ENCODE measurements around the gene ATF4. TPM values are rescaled to one million over a fixed set of nuclear protein-coding genes. Genes with fewer than 3 reads are reported as not detected.

Gene ATF4
- total RNA-seq, 6 donors from 2014 or later = 255 to 402 (median 364) TPM

- no peak for TF ChIP-seq EP300 (IDR thresholded peaks at IDR 0.05)
- no peak for TF ChIP-seq POLR2A (IDR thresholded peaks at IDR 0.05)
- TF ChIP-seq POLR2AphosphoS5 (IDR thresholded peaks at IDR 0.05) = no peak
- TF ChIP-seq, protein P1, sequence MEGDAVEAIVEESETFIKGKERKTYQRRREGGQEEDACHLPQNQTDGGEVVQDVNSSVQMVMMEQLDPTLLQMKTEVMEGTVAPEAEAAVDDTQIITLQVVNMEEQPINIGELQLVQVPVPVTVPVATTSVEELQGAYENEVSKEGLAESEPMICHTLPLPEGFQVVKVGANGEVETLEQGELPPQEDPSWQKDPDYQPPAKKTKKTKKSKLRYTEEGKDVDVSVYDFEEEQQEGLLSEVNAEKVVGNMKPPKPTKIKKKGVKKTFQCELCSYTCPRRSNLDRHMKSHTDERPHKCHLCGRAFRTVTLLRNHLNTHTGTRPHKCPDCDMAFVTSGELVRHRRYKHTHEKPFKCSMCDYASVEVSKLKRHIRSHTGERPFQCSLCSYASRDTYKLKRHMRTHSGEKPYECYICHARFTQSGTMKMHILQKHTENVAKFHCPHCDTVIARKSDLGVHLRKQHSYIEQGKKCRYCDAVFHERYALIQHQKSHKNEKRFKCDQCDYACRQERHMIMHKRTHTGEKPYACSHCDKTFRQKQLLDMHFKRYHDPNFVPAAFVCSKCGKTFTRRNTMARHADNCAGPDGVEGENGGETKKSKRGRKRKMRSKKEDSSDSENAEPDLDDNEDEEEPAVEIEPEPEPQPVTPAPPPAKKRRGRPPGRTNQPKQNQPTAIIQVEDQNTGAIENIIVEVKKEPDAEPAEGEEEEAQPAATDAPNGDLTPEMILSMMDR (IDR thresholded peaks at IDR 0.05) = no peak
- Histone ChIP-seq H3K4me3 (no peak overlapping the region), H3K9me3 (no peaks in the 10 kb centered on the region), H3K36me3 (peaks cover 29 to 78% (median 57%) of the 10 kb centered on the region in 4 donors), H3K27ac (no peak overlapping the region), H3K27me3 (no peaks in the 10 kb centered on the region), H3K4me1 (peaks cover 4 to 6% (median 5%) of the 10 kb centered on the region in 4 donors)
- ATAC-seq (ENCODE audit: low FRiP score in 2 of 2) (no peak), DNase-seq (no peak)
- WGBS, 2 donors = 82% methylated on average over 17 of the region's 18 CpGs; no CpG with 5 or more reads in 1 of the 2 donors
Measured at GRCh38 chr22:39513791-39514190, 6.6 kb upstream of the ATF4 start.

DNA sequence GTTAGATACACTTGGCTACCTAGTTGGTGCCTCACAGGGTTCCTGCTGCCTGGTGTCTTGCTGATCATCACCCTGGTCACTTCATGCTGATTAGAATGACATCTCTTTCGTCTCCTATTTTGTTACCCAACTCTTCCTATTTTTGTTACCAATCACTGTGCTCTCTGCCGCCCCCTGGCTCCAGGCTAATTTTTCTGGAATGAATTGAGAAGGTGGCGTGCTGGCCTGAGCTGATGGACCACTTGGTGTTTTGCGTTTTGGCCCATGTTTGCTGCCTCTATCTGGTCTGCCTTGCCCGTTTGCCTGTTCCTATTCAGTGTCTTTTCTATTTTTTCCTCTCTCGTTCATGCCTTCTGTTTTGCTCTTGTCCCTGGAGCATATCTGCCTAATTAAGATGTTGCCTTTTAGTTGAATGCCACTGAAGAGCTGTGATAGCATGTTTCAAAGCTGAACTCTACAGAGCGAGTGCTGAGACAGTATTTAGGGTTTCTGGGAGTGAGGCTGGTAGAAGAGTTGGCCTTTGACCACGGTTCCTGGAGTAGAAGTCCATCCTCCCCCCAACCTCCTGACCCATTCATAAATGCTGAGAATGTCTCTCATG is 5.9 kb upstream of the ATF4 start:
- H3K27me3 ChIP-seq = no peaks in the 10 kb centered on the region
- ATAC-seq (ENCODE audit: low FRiP score in 2 of 2) = peak in 1 of 2 donors; percentile 58
- H3K9me3 ChIP-seq = no peaks in the 10 kb centered on the region
- no peak overlapping the region for H3K4me3 ChIP-seq
- no peak for DNase-seq
- WGBS, 2 donors = 46 to 49% methylated on average over 8 of the region's 8 CpGs
- H3K27ac ChIP-seq = no peak overlapping the region
- TF ChIP-seq POLR2A (IDR thresholded peaks at IDR 0.05) (no peak), EP300 (IDR thresholded peaks at IDR 0.05) (no peak)
- TF ChIP-seq, protein P1 (IDR thresholded peaks at IDR 0.05) = peak; percentile 52 to 64 (median 57)
- H3K4me1 ChIP-seq = peaks cover 9 to 12% (median 11%) of the 10 kb centered on the region in 4 donors
- H3K36me3 ChIP-seq = peaks cover 27 to 73% (median 51%) of the 10 kb centered on the region in 4 donors

GRCh38 chr22:39515266-39516050 is 4.9 kb upstream of the ATF4 start:
- WGBS, 2 donors = 87 to 91% methylated on average over 10 to 12 of the region's 12 CpGs
- DNase-seq (no peak), ATAC-seq (ENCODE audit: low FRiP score in 2 of 2) (no peak)
- Histone ChIP-seq H3K9me3 (no peaks in the 10 kb centered on the region), H3K4me1 (peaks cover 9 to 12% (median 11%) of the 10 kb centered on the region in 4 donors), H3K4me3 (no peak overlapping the region), H3K27ac (no peak overlapping the region), H3K27me3 (no peaks in the 10 kb centered on the region), H3K36me3 (peaks cover 27 to 65% (median 45%) of the 10 kb centered on the region in 4 donors)
- TF ChIP-seq POLR2A (IDR thresholded peaks at IDR 0.05) = no peak
- no peak for TF ChIP-seq POLR2AphosphoS5 (IDR thresholded peaks at IDR 0.05)
- TF ChIP-seq EP300 (IDR thresholded peaks at IDR 0.05) = no peak
- TF ChIP-seq, protein P1 (IDR thresholded peaks at IDR 0.05) = no peak

GRCh38 chr22:39517470-39517869 is 2.9 kb upstream of the ATF4 start:
- Histone ChIP-seq H3K27ac (no peak overlapping the region), H3K27me3 (no peaks in the 10 kb centered on the region), H3K4me1 (peaks cover 20 to 25% (median 23%) of the 10 kb centered on the region in 4 donors), H3K9me3 (no peaks in the 10 kb centered on the region), H3K36me3 (peaks cover 24 to 60% (median 40%) of the 10 kb centered on the region in 4 donors), H3K4me3 (no peak overlapping the region)
- WGBS, 2 donors = 67 to 81% methylated on average over 2 to 3 of the region's 3 CpGs
- no peak for ATAC-seq (ENCODE audit: low FRiP score in 2 of 2)
- TF ChIP-seq POLR2A (IDR thresholded peaks at IDR 0.05) (no peak), POLR2AphosphoS5 (IDR thresholded peaks at IDR 0.05) (no peak), EP300 (IDR thresholded peaks at IDR 0.05) (no peak)
- TF ChIP-seq, protein P1 (IDR thresholded peaks at IDR 0.05) = no peak
- DNase-seq = no peak
